Measurements from ENCODE around the gene KRTAP12-3.

Gene KRTAP12-3

GRCh38 chr21:44706026-44706705, 48.4 kb downstream of the KRTAP12-3 start:
- no peak for DNase-seq

- no peak for DNase-seq
Measured at GRCh38 chr21:44706706-44707581, 49.2 kb downstream of the KRTAP12-3 start.

Data from NCI-H187 (cell line).